WTC11 (cell line): ENCODE measurements around the gene NT5DC4. TPM values are rescaled to one million over a fixed set of nuclear protein-coding genes. Genes with fewer than 3 reads are reported as not detected.

Source experiments
- ATAC-seq: fragments of 200-7000 bp; cut with Tn5 transposase; 2 replicates; pipeline ENCODE4 v1.10.0; 2021; ENCODE audit warnings: mild to moderate bottlenecking, moderate library complexity
- CTCF ChIA-PET: fragments of 300-600 bp; sonication (Branson Sonifier 250); formaldehyde crosslinking; loops from one replicate; lab custom pipeline; 2021; ENCODE audit warnings: antibody characterized with exemption; lab: Charles Lee
- POLR2A ChIA-PET: fragments of 350-600 bp; sonication (Branson Sonifier 250); formaldehyde crosslinking; loops from one replicate; lab custom pipeline; 2021; ENCODE audit warnings: antibody characterized with exemption; lab: Charles Lee
- DNase-seq: peaks from one replicate; pipeline ENCODE4 v3.0.0; 2021; ENCODE audit warnings: low spot score
- H3K27ac Mint-ChIP-seq: 2 replicates; pipeline ENCODE4 v1.8.0; 2021; ENCODE audit warnings: mixed read lengths
- H3K27me3 Mint-ChIP-seq: 2 replicates; pipeline ENCODE4 v1.8.0; 2021; ENCODE audit warnings: low read depth, mild to moderate bottlenecking, moderate library complexity, mixed read lengths
- H3K36me3 Mint-ChIP-seq: 2 replicates; pipeline ENCODE4 v1.8.0; 2021; ENCODE audit warnings: mixed read lengths
- H3K4me1 Mint-ChIP-seq: 2 replicates; pipeline ENCODE4 v1.8.0; 2022; ENCODE audit warnings: mixed read lengths
- H3K4me3 Mint-ChIP-seq: 2 replicates; pipeline ENCODE4 v1.8.0; 2021; ENCODE audit warnings: mild to moderate bottlenecking, moderate library complexity, mixed read lengths
- H3K9me3 Mint-ChIP-seq: 2 replicates; pipeline ENCODE4 v1.8.0; 2021; ENCODE audit warnings: mixed read lengths
- AFF4 ChIP-seq: sonication (generic); formaldehyde crosslinking; IDR thresholded peaks from 2 replicates; pipeline ENCODE4 v1.8.1; 2023; ENCODE audit warnings: mild to moderate bottlenecking, missing genetic modification reagents, borderline replicate concordance
- E2F4 ChIP-seq: sonication (generic); formaldehyde crosslinking; IDR thresholded peaks from 2 replicates; pipeline ENCODE4 v1.8.1; 2022; ENCODE audit warnings: low read depth, mild to moderate bottlenecking, moderate library complexity, missing genetic modification reagents, borderline replicate concordance
- ERG ChIP-seq: fragments of 250-450 bp; sonication (Bioruptor Pico); IDR thresholded peaks from 2 replicates; pipeline ENCODE4 v1.8.0; 2021; ENCODE audit warnings: mild to moderate bottlenecking
- ETV6 ChIP-seq: sonication (generic); formaldehyde crosslinking; IDR thresholded peaks from 2 replicates; pipeline ENCODE4 v1.8.1; 2022; ENCODE audit warnings: mild to moderate bottlenecking, missing genetic modification reagents
- GTF2I ChIP-seq: fragments of 250-450 bp; sonication (Bioruptor Pico); conservative IDR thresholded peaks from 2 replicates; pipeline ENCODE4 v1.4.0; 2021; ENCODE audit warnings: mild to moderate bottlenecking
- MLX ChIP-seq: sonication (generic); formaldehyde crosslinking; IDR thresholded peaks from 2 replicates; pipeline ENCODE4 v1.8.1; 2023; ENCODE audit warnings: mild to moderate bottlenecking, missing genetic modification reagents, moderate library complexity
- NR1H2 ChIP-seq: sonication (generic); formaldehyde crosslinking; IDR thresholded peaks from 2 replicates; pipeline ENCODE4 v1.9.0; 2021; ENCODE audit warnings: mild to moderate bottlenecking, moderate library complexity, missing genetic modification reagents
- NR2C2 ChIP-seq: sonication (generic); formaldehyde crosslinking; IDR thresholded peaks from 2 replicates; pipeline ENCODE4 v1.8.0; 2022; ENCODE audit warnings: mild to moderate bottlenecking, missing genetic modification reagents
- OVOL2 ChIP-seq: fragments of 250-450 bp; sonication (Bioruptor Pico); IDR thresholded peaks from 2 replicates; pipeline ENCODE4 v1.9.0; 2021; ENCODE audit warnings: mild to moderate bottlenecking, borderline replicate concordance
- SOX15 ChIP-seq: fragments of 250-450 bp; sonication (Bioruptor Pico); IDR thresholded peaks from 2 replicates; pipeline ENCODE4 v1.9.0; 2021; ENCODE audit warnings: mild to moderate bottlenecking
- TEAD4 ChIP-seq: sonication (generic); formaldehyde crosslinking; IDR thresholded peaks from 2 replicates; pipeline ENCODE4 v1.8.0; 2022; ENCODE audit warnings: mild to moderate bottlenecking, missing genetic modification reagents
- USF1 ChIP-seq: sonication (generic); formaldehyde crosslinking; IDR thresholded peaks from 2 replicates; pipeline ENCODE4 v1.8.0; 2022; ENCODE audit warnings: mild to moderate bottlenecking, missing genetic modification reagents
- ZBTB43 ChIP-seq: sonication (generic); formaldehyde crosslinking; IDR thresholded peaks from 2 replicates; pipeline ENCODE4 v1.8.1; 2023; ENCODE audit warnings: mild to moderate bottlenecking, missing genetic modification reagents
- ZNF219 ChIP-seq: sonication (generic); formaldehyde crosslinking; IDR thresholded peaks from 2 replicates; pipeline ENCODE4 v1.8.0; 2023; ENCODE audit warnings: missing genetic modification reagents, mild to moderate bottlenecking, borderline replicate concordance
- ZNF263 ChIP-seq: sonication (generic); formaldehyde crosslinking; IDR thresholded peaks from 2 replicates; pipeline ENCODE4 v1.8.1; 2022; ENCODE audit warnings: low read depth, mild to moderate bottlenecking, moderate library complexity, missing genetic modification reagents
- ZNF317 ChIP-seq: sonication (generic); formaldehyde crosslinking; IDR thresholded peaks from 2 replicates; pipeline ENCODE4 v1.8.1; 2023; ENCODE audit warnings: low read depth, mild to moderate bottlenecking, moderate library complexity, missing genetic modification reagents, borderline replicate concordance
- ZNF416 ChIP-seq: fragments of 250-450 bp; sonication (Bioruptor Pico); IDR thresholded peaks from 2 replicates; pipeline ENCODE4 v1.9.0; 2021; ENCODE audit warnings: mild to moderate bottlenecking, inconsistent platforms
- ZNF423 ChIP-seq: fragments of 250-450 bp; sonication (Bioruptor Pico); IDR thresholded peaks from 2 replicates; pipeline ENCODE4 v2.1.2; 2022; ENCODE audit warnings: mild to moderate bottlenecking, moderate library complexity
- ZNF512 ChIP-seq: sonication (generic); formaldehyde crosslinking; IDR thresholded peaks from 2 replicates; pipeline ENCODE4 v1.8.1; 2022; ENCODE audit warnings: missing genetic modification reagents, borderline replicate concordance
- total RNA-seq: library from RNA; stranded (reverse); gene quantifications from 3 replicates; pipeline ENCODE4 v1.2.3, GENCODE V29; 2021

NT5DC4 gene
- total RNA-seq, 1 experiment from 2014 or later: not detected

GRCh38 chr2:112773556-112773955 lies 52.7 kb downstream of the NT5DC4 start (continued):
- TF ChIP-seq ZNF512 (CRISPR knock-in tag): no peak

- POLR2A ChIA-PET: interaction anchor here (0.6 kb wide), 1 partner anchor 49 kb away, joined by 7 read pairs; no protein-coding TSS in a partner anchor
- TF ChIP-seq NR1H2 (CRISPR knock-in tag) (no peak), NR2C2 (CRISPR knock-in tag) (no peak), USF1 (no peak), ZBTB43 (no peak), ZNF416 (CRISPR knock-in tag) (no peak), SOX15 (no peak), ETV6 (CRISPR knock-in tag) (no peak)
- CTCF ChIA-PET: no interaction called here
- Mint-ChIP-seq H3K4me1 (peaks cover 11% of the 10 kb centered on the region), H3K27me3 (no peaks in the 10 kb centered on the region; the same call in 1 of the 2 replicates), H3K27ac (no peak overlapping the region), H3K36me3 (no peaks in the 10 kb centered on the region), H3K4me3 (no peak overlapping the region), H3K9me3 (no peaks in the 10 kb centered on the region)
- ATAC-seq: no peak
- no peak for DNase-seq
These were observed 53.9 kb downstream of the NT5DC4 start for GRCh38 chr2:112774536-112775285.

- no peaks in the 10 kb centered on the region; the same call in 1 of the 2 replicates for H3K27me3 Mint-ChIP-seq
- TF ChIP-seq ETV6 (CRISPR knock-in tag) (no peak), ZNF263 (no peak), ZNF423 (no peak), E2F4 (no peak), GTF2I (CRISPR knock-in tag) (no peak), ZNF317 (no peak), ZNF219 (CRISPR knock-in tag) (no peak), MLX (no peak), ZNF512 (CRISPR knock-in tag) (no peak), OVOL2 (no peak), TEAD4 (CRISPR knock-in tag) (no peak), AFF4 (CRISPR knock-in tag) (no peak), ERG (CRISPR knock-in tag) (no peak)
- no peaks in the 10 kb centered on the region for H3K9me3 Mint-ChIP-seq
- no peak overlapping the region for H3K27ac Mint-ChIP-seq
- no peak for DNase-seq
- no peak for ATAC-seq
- H3K36me3 Mint-ChIP-seq: no peaks in the 10 kb centered on the region
- no peak overlapping the region for H3K4me3 Mint-ChIP-seq
- H3K4me1 Mint-ChIP-seq: peaks cover 11% of the 10 kb centered on the region
- POLR2A ChIA-PET: no interaction called here
- CTCF ChIA-PET: no interaction called here
These were observed 55.3 kb downstream of the NT5DC4 start for GRCh38 chr2:112776113-112776512.
